ENCODE measurements around the gene SAMD4B. TPM values are rescaled to one million over a fixed set of nuclear protein-coding genes. Genes with fewer than 3 reads are reported as not detected.
"Not testable (repeated sequence)": the region's sequence is repeated elsewhere in the genome, so short reads cannot be mapped to it uniquely, and the experiment has no call there.

Gene SAMD4B
- total and polyA plus RNA-seq, 2 of the 8 experiments (the other 6 are each of a cell fraction or from before 2014, with no cell fraction given): 137 to 158 TPM

DNA sequence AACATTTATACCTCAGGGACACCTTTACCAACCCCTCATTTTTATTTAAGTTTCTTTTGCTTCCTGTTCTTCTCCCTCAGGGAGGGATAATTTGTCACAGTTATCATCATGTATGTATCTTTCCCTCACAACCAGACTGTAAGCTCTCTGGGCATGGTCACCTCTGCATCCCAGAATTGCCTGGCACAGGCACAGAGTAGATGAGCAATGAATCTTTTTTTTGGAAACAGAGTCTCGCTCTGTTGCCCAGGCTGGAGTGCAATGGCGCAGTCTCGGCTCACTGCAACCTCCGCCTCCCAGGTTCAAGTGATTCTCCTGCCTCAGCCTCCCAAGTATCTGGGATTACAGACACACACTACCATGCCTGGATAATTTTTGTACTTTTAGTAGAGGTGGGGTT, 37.1 kb downstream of the SAMD4B start:
- H4K8ac ChIP-seq (ENCODE audit: extremely low read depth, insufficient read depth, low read length); H3K23ac ChIP-seq (ENCODE audit: insufficient read length); H2BK120ac ChIP-seq (replicated peaks; ENCODE audit: low read depth, low read length); H3K56ac ChIP-seq (replicated peaks; ENCODE audit: insufficient read length, low read depth, low read length); CTCF ChIA-PET (ENCODE audit: partially characterized antibody); FAIRE-seq; H3K9ac ChIP-seq (replicated peaks in 1 of 4; ENCODE audit: extremely low read depth in 1 of 4, low read depth in 3 of 4, low read length in 3 of 4); H3K4me2 ChIP-seq (ENCODE audit: insufficient read depth in 1 of 2, low read depth in 2 of 2, low read length in 2 of 2); H2AFZ ChIP-seq (ENCODE audit: low read length); H3K14ac ChIP-seq (ENCODE audit: insufficient read length); DNase-seq (ENCODE audit: low read depth in 1 of 2, low spot score in 2 of 2); H2BK15ac ChIP-seq (ENCODE audit: low read length); H3K79me2 ChIP-seq (ENCODE audit: control insufficient read depth in 1 of 2, insufficient read depth in 2 of 2, low read length in 2 of 2); H4K20me1 ChIP-seq (replicated peaks in 1 of 2; ENCODE audit: control insufficient read depth in 1 of 2, insufficient read depth in 2 of 2, low read length in 2 of 2); H3K4me3 ChIP-seq (ENCODE audit: extremely low read depth in 1 of 4, insufficient read depth in 2 of 4, low read depth in 3 of 4, low read length in 4 of 4); H3K27me3 ChIP-seq (replicated peaks in 1 of 4; ENCODE audit: control insufficient read depth in 3 of 4, extremely low read depth in 1 of 4, insufficient read depth in 3 of 4, low read length in 3 of 4); H2AK5ac ChIP-seq (ENCODE audit: low read depth, low read length); H3K27ac ChIP-seq (ENCODE audit: low read depth, low read length); H3K9me3 ChIP-seq (ENCODE audit: insufficient read depth in 2 of 2, low read depth in 1 of 2, low read length in 1 of 2); H3K23me2 ChIP-seq (ENCODE audit: low read depth, low read length); H4K91ac ChIP-seq (replicated peaks; ENCODE audit: insufficient read length, low read length); H4K5ac ChIP-seq (ENCODE audit: insufficient read length, low read depth, low read length); H3K4me1 ChIP-seq (replicated peaks in 1 of 4; ENCODE audit: control insufficient read depth in 3 of 4, insufficient read depth in 4 of 4, low read length in 3 of 4); H3K18ac ChIP-seq (ENCODE audit: extremely low read depth, low read length); H2BK5ac ChIP-seq (ENCODE audit: low read depth, low read length); H2BK20ac ChIP-seq (ENCODE audit: low read length); H3K4ac ChIP-seq (replicated peaks; ENCODE audit: insufficient read length, low read depth, low read length); H2BK12ac ChIP-seq (ENCODE audit: low read depth, low read length); H3K79me1 ChIP-seq (ENCODE audit: low read depth, low read length): not testable (repeated sequence)
- WGBS, 2 experiments (ENCODE audit: extremely low coverage in 1 of 2, insufficient coverage in 1 of 2, insufficient read length in 1 of 2, insufficient replicate concordance in 2 of 2, low coverage in 1 of 2, low lambda C conversion rate in 2 of 2, missing lambda C conversion rate in 1 of 2): 95% methylated on average over 3 of the region's 4 CpGs; no CpG with 5 or more reads in 1 of the 2 experiments
- POLR2A ChIA-PET (ENCODE audit: partially characterized antibody): interaction anchor here (1.6 to 4.3 kb wide), 2 partner anchors 12 to 32 kb away, joined by 4 to 20 read pairs; partner anchors contain the start of genes MED29, PAF1 and PLEKHG2
- H3K36me3 ChIP-seq (ENCODE audit: control insufficient read depth in 2 of 4, insufficient read depth in 4 of 4, low read length in 3 of 4): peaks cover 44 to 86% (median 69%) of the 10 kb centered on the region in 4 experiments

Measured in H1 (cell line).